ENCODE measurements around the gene CTNNA3.

DNA sequence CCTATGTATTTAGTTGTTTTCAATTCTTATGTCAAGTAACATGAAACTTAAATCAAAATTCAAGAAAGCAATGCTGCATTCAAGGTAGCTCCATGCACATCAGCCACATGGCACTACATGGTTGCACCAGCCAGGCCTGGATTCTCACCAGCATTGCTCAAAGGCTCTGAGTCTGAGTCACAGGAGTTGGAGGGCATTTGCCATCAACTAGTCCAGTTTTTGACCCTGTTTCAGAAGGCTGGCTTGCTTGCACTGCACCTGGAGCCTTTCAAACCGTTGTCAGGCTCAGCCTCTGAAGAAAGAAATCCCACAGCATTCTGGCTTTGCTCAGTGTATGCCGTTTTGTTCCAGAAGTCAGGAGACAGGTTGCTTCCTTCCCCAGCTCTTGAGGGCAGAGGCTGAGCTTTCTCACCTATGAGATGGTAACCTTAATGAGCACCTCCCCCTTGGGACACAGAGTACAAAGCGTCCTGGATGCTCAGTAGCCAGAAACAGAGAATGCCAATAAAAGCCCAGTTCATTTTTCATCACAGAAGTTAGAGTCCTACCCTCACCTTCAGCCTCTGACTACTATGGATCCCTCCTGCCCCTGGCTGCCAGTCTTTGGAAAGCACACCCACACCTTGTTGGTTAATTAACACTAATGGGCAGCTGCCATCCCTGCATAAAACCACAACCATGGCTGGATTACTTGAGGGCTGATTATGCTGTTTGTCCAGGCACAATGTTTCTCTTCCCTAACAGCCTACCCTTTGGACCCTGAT is 1058.5 kb downstream of the CTNNA3 start:
- TF ChIP-seq, protein P1, sequence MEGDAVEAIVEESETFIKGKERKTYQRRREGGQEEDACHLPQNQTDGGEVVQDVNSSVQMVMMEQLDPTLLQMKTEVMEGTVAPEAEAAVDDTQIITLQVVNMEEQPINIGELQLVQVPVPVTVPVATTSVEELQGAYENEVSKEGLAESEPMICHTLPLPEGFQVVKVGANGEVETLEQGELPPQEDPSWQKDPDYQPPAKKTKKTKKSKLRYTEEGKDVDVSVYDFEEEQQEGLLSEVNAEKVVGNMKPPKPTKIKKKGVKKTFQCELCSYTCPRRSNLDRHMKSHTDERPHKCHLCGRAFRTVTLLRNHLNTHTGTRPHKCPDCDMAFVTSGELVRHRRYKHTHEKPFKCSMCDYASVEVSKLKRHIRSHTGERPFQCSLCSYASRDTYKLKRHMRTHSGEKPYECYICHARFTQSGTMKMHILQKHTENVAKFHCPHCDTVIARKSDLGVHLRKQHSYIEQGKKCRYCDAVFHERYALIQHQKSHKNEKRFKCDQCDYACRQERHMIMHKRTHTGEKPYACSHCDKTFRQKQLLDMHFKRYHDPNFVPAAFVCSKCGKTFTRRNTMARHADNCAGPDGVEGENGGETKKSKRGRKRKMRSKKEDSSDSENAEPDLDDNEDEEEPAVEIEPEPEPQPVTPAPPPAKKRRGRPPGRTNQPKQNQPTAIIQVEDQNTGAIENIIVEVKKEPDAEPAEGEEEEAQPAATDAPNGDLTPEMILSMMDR (conservative IDR thresholded peaks at IDR 0.05; ENCODE audit: low read length), result no peak
- TF ChIP-seq EZH2phosphoT487 (IDR thresholded peaks at IDR 0.05; ENCODE audit: borderline replicate concordance), result no peak
